ENCODE data around the gene GSTA2.
"Not testable (repeated sequence)": the region's sequence is repeated elsewhere in the genome, so short reads cannot be mapped to it uniquely, and the experiment has no call there.

The GSTA2 gene

DNA sequence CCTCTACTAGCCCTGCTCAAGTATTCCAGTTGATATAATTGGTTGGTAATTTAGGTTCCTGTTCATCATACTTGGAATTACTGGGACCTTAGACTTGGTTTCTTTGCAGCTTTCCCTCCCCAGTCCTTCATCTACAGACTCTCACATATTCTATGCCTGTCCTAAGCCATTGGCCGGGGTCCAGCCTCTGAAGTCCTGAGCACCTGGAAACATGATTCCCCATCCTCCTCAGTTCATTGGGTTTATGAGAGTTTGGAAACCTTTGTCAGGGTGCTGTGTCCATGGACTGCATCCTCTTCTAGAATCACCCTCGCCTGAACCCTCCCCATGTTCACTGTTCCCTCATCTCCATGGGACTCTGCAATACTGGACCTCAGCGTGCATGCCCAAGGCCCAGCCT lies 8.8 kb downstream of the GSTA2 start:
- TF ChIP-seq, protein P1, sequence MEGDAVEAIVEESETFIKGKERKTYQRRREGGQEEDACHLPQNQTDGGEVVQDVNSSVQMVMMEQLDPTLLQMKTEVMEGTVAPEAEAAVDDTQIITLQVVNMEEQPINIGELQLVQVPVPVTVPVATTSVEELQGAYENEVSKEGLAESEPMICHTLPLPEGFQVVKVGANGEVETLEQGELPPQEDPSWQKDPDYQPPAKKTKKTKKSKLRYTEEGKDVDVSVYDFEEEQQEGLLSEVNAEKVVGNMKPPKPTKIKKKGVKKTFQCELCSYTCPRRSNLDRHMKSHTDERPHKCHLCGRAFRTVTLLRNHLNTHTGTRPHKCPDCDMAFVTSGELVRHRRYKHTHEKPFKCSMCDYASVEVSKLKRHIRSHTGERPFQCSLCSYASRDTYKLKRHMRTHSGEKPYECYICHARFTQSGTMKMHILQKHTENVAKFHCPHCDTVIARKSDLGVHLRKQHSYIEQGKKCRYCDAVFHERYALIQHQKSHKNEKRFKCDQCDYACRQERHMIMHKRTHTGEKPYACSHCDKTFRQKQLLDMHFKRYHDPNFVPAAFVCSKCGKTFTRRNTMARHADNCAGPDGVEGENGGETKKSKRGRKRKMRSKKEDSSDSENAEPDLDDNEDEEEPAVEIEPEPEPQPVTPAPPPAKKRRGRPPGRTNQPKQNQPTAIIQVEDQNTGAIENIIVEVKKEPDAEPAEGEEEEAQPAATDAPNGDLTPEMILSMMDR (IDR thresholded peaks at IDR 0.05; ENCODE audit: low read depth, low read length, missing control alignments) = no peak

GRCh38 chr6:52753137-52753536 lies 10.1 kb downstream of the GSTA2 start:
- H3K36me3 ChIP-seq (replicated peaks); DNase-seq; H3K27ac ChIP-seq; H3K27me3 ChIP-seq (replicated peaks); H3K4me3 ChIP-seq (ENCODE audit: low read depth, low read length); in situ Hi-C loops (cut with HindIII; ENCODE audit: low pct_ligation_motif_present, low sequenced_read_pairs): not testable (repeated sequence)

More for the DNA sequence above, 8.8 kb downstream of the GSTA2 start:
- Histone ChIP-seq H3K27me3 (replicated peaks) (no peaks in the 10 kb centered on the region), H3K4me3 (ENCODE audit: low read depth, low read length) (no peak overlapping the region), H3K27ac (no peak overlapping the region), H3K36me3 (replicated peaks) (no peaks in the 10 kb centered on the region)
- in situ Hi-C loops (cut with HindIII; ENCODE audit: low pct_ligation_motif_present, low sequenced_read_pairs) = no loop called here
- DNase-seq = no peak

DNA sequence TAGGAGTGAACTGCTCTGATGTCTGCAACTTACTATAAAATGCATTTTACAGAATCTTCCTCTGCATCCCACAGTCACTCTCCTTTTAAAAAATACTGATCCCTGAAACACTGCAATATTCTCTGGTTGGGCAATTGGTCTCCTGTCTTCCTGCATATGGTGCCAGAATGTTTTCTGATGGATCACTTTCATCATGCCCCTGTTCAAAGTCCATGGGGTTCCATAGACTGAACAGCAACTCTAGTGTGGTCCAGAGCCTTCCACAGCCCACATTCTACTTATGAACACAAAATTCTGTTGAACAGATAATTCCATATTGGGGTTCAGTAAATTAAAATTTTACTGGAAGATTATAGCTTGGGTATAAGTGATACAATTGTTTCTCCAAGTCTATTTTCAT lies 11.0 kb downstream of the GSTA2 start:
- Histone ChIP-seq H3K4me3 (ENCODE audit: low read depth, low read length) (no peak overlapping the region), H3K27me3 (replicated peaks) (no peaks in the 10 kb centered on the region), H3K27ac (no peak overlapping the region), H3K36me3 (replicated peaks) (no peaks in the 10 kb centered on the region)
- DNase-seq = no peak
- TF ChIP-seq, protein P1 (IDR thresholded peaks at IDR 0.05; ENCODE audit: low read depth, low read length, missing control alignments) = no peak
- in situ Hi-C loops (cut with HindIII; ENCODE audit: low pct_ligation_motif_present, low sequenced_read_pairs) = no loop called here

GRCh38 chr6:52749556-52750152 lies 13.6 kb downstream of the GSTA2 start:
- Histone ChIP-seq H3K27me3 (replicated peaks) (no peaks in the 10 kb centered on the region), H3K36me3 (replicated peaks) (no peaks in the 10 kb centered on the region), H3K27ac (no peak overlapping the region), H3K4me3 (ENCODE audit: low read depth, low read length) (no peak overlapping the region)
- no peak for DNase-seq
- in situ Hi-C loops (cut with HindIII; ENCODE audit: low pct_ligation_motif_present, low sequenced_read_pairs) = no loop called here
- TF ChIP-seq, protein P1 (IDR thresholded peaks at IDR 0.05; ENCODE audit: low read depth, low read length, missing control alignments) = no peak

DNA sequence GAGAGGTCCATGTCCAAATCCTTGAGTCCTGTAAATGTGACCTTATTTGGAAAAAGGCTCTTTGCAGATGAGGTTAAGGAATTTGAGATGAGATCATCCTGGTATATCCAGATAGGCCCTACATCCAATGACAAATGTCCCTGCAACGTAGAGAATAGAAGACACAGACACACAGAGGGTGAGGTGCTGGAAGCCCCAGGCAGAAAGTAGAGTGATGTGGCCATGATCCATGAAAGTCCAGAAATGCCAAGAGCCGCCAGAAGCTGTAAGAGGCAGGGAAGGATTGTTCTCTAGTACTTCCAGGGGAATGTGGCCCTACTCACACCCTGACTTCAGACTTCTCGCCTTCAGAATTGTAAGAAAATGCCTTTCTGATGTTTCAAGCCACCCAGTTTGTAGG lies 16.0 kb downstream of the GSTA2 start:
- H3K36me3 ChIP-seq (replicated peaks); DNase-seq; H3K27ac ChIP-seq; H3K4me3 ChIP-seq (ENCODE audit: low read depth, low read length); H3K27me3 ChIP-seq (replicated peaks); in situ Hi-C loops (cut with HindIII; ENCODE audit: low pct_ligation_motif_present, low sequenced_read_pairs): not testable (repeated sequence)

- H3K27me3 ChIP-seq (replicated peaks) = no peaks in the 10 kb centered on the region
- H3K36me3 ChIP-seq (replicated peaks) = no peaks in the 10 kb centered on the region
- DNase-seq = no peak
- no peak overlapping the region for H3K27ac ChIP-seq
- no peak overlapping the region for H3K4me3 ChIP-seq (ENCODE audit: low read depth, low read length)
- TF ChIP-seq, protein P1 (IDR thresholded peaks at IDR 0.05; ENCODE audit: low read depth, low read length, missing control alignments) = no peak
- in situ Hi-C loops (cut with HindIII; ENCODE audit: low pct_ligation_motif_present, low sequenced_read_pairs) = no loop called here
Measured at GRCh38 chr6:52746213-52746612, 17.1 kb downstream of the GSTA2 start.

DNA sequence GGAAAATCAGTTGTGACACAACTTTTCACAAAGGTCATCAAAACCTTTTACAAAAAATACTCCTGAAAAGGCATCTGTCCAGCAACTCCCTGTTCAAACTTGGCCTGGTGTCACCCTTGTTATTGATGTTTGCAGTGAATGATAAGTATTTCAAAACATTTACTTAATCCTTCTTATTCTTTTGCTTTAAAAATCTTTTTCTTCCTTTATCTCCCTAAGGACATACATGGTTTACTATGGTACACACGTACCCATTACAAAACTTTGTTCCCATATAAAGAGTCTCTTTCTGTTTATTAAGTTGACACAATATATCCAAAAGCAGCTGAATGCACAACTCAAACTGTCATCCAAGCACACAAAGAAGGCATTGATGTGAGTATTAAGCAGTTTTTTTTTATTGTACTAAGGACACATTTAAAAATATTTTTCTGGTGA lies 17.5 kb downstream of the GSTA2 start:
- H3K27me3 ChIP-seq (replicated peaks) = no peaks in the 10 kb centered on the region
- no peak overlapping the region for H3K27ac ChIP-seq
- no peaks in the 10 kb centered on the region for H3K36me3 ChIP-seq (replicated peaks)
- TF ChIP-seq, protein P1 (IDR thresholded peaks at IDR 0.05; ENCODE audit: low read depth, low read length, missing control alignments) = no peak
- DNase-seq = no peak
- H3K4me3 ChIP-seq (ENCODE audit: low read depth, low read length) = no peak overlapping the region
- in situ Hi-C loops (cut with HindIII; ENCODE audit: low pct_ligation_motif_present, low sequenced_read_pairs) = no loop called here

Measured in brain microvascular endothelial cell (primary cell).